GM19023 (cell line): ENCODE data around the gene DCAF8.

Source experiments
- ATAC-seq: cut with Tn5 transposase; IDR thresholded peaks from one replicate; pipeline ENCODE4 v1.9.1; 2021; ENCODE audit warnings: mild to moderate bottlenecking, moderate library complexity; ENCODE audit not compliant: unreplicated experiment

Gene DCAF8

GRCh38 chr1:160264795-160265307 lies 2.5 kb upstream of the DCAF8 start:
- no peak for ATAC-seq

DNA sequence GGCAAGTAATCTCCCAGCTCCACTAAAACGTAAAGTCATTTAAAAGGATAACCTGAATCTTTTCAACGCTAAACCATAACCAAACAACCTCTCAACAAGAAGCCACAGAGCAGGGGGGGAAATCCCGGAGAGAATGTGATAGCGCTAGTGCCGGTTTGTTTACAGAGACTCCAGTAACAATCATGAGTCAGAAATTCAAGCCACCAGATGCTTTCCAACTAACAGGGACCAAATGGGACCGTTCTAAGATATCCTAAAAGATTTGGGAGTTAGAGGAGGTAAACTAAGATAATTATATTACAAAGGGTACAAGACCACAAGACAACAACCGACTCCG lies 825 bp downstream of the DCAF8 start:
- ATAC-seq, result no peak

DNA sequence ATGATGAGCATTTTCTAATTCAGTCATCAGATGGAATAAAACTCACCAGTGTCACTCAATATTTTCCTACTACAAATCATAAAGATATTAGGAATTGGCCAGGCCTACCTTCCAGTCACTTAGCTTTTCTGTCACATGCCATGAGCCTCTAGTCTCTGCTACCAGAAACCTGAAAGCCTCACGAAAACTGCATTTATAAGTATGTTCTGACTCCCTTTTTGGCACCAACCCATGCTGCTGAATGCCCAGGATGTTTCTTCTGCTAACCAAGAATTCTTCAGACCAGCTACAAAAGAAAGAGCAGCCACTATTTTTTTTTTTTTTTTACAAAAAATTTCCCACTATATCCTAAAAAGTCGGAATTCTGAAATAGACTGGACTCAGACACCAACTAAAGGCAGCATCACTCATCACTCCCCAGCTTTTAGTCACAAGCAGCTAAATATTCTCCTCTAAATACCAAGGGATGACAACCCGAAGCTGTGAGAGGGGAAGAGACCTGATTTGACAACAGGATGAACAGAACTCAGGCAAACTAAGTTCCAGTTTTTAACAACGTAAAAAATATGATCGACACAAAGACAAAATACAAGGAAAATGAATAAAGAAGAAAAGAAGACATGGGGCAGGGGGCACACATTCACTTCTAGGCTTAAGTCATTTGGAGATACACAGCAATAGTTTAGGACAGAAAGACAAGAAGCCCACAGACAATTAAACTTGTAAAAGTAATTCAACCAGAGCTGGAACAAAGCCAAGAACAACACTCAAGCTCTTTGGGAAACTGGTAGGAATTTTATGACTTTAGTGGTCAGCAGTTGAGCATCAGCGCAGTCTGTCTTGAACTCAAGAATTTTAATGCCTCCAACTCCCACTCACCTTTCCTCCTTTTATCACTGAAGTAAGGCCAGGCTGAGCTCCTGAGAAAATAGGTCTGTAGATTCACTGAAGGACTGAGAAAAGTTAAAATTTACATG lies 1.7 kb downstream of the DCAF8 start:
- no peak for ATAC-seq

GRCh38 chr1:160258177-160258798 lies 4.1 kb downstream of the DCAF8 start:
- ATAC-seq, result no peak

DNA sequence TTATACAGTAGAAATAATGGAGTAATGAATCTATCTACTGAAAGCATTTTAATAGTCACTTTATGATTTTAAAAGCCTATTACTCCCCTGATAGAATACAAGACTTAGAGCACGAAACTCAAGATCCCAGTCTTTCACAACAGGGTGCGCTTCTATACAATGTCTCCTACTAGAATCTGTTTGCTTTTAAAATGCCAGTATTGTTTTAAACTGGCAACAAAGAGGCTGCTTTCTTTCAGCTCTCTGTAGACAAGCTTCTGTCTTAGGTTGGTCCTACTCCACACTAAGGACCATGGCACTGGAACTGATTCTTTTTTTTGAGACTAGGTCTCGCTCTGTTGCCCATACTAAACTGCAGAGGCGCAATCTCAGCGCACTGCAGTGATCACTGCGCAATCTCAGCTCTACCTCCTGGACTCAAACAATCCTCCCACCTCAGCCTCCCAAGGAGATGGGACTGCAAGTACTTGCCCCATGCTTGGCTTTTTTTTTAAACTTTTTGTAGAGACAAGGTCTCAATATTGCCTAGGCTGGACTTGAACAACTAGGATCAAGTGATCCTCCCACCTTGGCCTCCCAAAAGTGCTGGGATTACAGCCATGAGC lies 4.8 kb downstream of the DCAF8 start:
- ATAC-seq, result no peak

GRCh38 chr1:160256396-160257046 lies 5.8 kb downstream of the DCAF8 start:
- no peak for ATAC-seq

DNA sequence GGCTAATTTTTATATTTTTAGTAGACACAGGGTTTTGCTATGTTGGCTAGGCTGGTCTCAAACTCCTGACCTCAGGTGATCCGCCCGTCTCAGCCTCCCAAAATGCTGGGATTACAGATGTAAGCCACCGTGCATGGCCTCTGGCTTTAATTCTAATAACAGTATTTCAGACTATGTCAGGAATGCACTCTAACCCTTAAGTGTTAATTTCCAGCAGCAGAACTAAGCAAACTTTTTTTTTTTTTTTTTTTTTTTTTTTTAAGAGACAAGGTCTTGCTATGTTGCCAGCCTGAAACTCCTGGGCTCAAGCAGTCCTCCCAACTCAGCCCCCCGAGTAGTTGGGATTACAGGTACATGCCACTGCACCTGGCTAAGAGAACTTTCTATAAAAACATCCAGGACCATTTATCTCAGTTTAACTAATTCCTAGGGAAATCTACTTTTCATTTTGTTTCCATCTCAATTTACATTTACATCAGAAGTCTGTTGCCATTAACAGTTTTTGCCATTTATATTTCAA lies 6.5 kb downstream of the DCAF8 start:
- no peak for ATAC-seq

DNA sequence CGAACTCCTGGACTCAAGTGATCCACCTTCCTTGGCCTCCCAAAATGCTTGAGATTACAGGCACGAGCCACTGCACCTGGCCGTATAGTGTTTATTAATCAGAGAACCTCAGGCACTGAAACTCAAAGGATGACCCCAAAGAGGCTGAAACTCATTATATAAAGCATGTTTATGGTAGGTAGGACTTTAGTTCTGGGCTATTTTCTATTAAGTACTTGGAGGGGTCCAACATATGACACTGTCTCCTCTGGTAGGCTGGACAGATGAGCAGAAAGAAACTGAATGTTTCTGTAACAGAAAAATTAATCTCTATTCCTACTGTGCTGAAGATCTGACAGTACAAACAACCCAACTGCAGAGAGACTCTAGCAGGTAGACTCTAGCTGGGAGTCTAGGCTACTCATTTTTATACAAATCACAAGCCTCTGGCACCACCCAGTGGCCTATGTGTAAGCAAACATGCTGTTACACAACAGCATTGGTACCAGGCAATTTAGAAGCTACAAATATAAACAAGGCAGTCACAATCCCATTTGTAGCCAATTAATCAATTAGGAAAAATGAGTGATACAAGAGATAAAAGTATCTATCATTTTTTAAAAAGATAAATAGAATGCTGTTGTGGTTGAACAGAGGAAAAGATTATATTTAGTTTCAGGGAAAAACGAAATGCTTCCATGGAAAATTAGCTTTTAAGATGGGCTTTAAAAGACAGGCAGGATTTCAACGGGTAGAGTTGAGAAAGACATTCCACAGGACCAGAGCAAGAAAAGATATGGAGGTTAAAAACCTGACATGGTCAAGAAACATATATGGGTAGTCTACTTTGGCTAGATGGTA lies 10.4 kb downstream of the DCAF8 start:
- ATAC-seq, result peak; percentile 69

DNA sequence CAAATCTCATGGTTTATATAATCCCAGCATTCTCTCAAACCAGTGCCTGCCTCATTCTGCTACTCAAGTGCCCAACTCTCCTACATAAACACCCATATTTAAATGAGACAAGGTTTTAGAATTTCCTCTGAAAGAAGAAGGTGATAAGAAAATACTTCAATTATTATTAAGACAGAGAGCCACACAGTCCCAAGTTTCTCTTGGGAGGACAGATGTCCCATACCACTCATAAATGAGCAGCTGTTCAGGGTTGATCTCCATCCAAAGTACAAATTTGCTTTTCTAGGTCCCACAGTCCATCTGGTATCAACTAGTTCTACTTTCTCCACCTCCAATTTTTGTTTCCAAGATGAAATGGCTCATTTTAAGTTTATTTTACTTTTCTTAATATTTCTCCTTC lies 11.3 kb downstream of the DCAF8 start:
- ATAC-seq, result no peak

GRCh38 chr1:160247053-160247452 lies 15.3 kb downstream of the DCAF8 start:
- ATAC-seq, result no peak

DNA sequence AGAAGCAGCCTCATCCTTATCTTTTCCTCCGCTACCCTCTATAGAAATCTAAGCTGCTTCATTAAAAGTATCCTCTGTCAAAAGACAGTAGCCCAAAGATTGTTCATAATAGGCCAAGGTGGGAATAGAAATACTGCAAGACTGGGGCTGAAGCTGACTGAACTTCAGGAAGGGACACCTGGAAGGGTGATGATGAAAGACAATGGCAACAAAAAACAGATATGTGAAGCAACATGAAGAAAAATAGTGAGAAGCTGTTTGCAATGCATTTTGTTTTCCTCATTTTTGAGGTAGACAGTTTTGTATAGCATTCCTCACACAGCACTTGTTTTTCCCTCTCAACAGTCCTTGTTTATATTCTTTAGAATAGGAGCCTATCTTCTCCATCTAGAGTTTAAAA lies 16.9 kb downstream of the DCAF8 start:
- no peak for ATAC-seq

DNA sequence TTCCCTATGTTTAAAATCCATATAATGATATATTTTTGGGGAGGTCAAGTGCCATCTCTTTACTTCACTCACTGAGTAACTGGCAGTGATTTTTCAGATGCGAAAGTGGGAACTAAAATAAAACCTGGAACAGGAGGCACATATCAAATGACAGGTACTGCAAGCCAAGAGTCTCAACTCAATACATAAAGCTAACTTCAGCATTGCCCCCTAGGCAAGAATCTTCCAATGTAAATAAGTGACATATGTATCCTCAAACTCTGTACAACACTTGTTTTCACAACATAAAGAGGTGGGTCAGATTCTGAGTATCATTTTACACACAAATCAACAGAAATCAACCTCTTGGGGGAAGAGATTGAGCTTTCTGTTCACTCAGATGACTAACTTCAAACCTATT lies 18.1 kb downstream of the DCAF8 start:
- no peak for ATAC-seq

- ATAC-seq, result no peak
These were observed 18.6 kb downstream of the DCAF8 start for GRCh38 chr1:160243767-160244166.

- no peak for ATAC-seq
These were observed 22.6 kb downstream of the DCAF8 start for GRCh38 chr1:160239582-160240299.

DNA sequence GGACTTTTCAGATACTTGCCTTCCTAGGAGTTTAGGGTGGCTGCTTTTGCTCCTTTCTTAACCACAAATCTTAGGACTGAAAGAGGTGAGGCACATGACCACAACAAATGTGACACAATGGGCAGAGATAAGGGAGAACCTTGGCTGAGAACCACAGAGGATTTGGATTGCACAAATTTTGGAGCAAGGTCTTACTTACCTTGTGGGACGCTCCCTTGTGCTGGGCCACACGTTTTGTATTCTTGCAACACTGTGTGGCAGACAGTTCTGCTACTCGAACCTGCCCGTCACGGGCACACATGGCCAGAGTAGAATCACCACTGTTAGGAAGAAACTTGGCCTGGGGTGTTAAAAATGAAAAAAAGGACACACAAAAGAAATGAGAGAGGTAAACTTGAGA lies 23.9 kb downstream of the DCAF8 start:
- no peak for ATAC-seq

- no peak for ATAC-seq
These were observed 24.8 kb downstream of the DCAF8 start for GRCh38 chr1:160237558-160237957.

GRCh38 chr1:160236806-160237205 lies 25.5 kb downstream of the DCAF8 start:
- no peak for ATAC-seq

GRCh38 chr1:160232911-160233310 lies 29.4 kb downstream of the DCAF8 start:
- no peak for ATAC-seq

DNA sequence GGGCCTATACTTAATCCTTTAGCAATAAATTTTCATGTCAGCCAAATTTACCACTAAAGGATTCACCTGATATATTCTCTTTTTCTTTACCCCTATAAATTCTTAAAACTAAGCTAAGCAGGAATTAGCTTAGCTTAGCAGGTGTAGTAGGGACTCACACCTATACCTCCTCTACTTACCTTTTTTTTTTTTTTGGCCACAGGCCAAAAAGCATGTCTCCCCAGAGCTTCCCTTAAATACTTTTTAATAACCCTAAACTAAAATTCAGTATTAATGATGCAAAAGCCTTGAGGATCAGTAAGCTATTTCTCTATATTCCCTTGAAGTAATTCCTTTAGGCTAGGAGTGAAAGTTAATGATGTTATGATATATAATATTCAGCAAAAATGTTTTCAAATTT lies 33.9 kb downstream of the DCAF8 start:
- no peak for ATAC-seq

DNA sequence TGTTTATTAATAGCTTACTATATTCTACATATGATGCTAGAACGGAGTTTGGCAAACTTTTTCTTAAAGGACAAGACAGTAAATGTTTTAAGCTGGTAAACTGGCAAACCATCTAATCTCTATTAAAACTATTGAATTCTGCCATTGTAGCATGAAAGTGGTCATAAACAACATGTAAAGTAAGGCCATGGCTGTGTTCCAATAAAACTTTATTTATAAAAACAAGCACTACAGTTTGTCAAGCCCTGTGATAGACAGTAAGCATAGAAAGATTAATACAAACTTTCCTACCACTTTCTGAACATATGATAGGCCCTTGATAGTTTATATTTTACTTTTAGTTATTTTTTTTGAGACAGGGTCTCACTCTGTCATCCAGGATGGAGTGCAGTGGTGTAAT lies 34.8 kb downstream of the DCAF8 start:
- ATAC-seq, result no peak
